Erythroblast (primary cell): Measurements from ENCODE around the gene COG7.

ENCODE experiments used
- GATA1 ChIP-seq: IDR thresholded peaks from 2 replicates; pipeline ENCODE4 v1.6.1; 2011; ENCODE audit warnings: low read depth, mild to moderate bottlenecking, control low read depth, low read length, moderate library complexity
- POLR2A ChIP-seq: IDR thresholded peaks from 2 replicates; pipeline ENCODE4 v1.6.1; 2011; ENCODE audit warnings: mild to moderate bottlenecking, low read length

GRCh38 chr16:23379707-23380106 is 73.3 kb downstream of the COG7 start:
- TF ChIP-seq POLR2A (no peak), GATA1 (no peak)
